Measurements from ENCODE around the gene FAM187B. TPM values are rescaled to one million over a fixed set of nuclear protein-coding genes. Genes with fewer than 3 reads are reported as not detected.
"Not testable (repeated sequence)": the region's sequence is repeated elsewhere in the genome, so short reads cannot be mapped to it uniquely, and the experiment has no call there.

Gene FAM187B
- total and polyA plus RNA-seq, 2 experiments from 2014 or later: not detected

- Histone ChIP-seq H3K4me3 (no peak overlapping the region), H3K9me3 (ENCODE audit: low read depth) (no peaks in the 10 kb centered on the region), H3K27me3 (no peaks in the 10 kb centered on the region), H4K20me1 (ENCODE audit: insufficient read depth, poor library complexity, severe bottlenecking) (no peaks in the 10 kb centered on the region), H2AFZ (no peak overlapping the region), H3K4me1 (ENCODE audit: insufficient read depth) (no peaks in the 10 kb centered on the region), H3K4me2 (no peak overlapping the region), H3K79me2 (no peaks in the 10 kb centered on the region), H3K36me3 (replicated peaks; ENCODE audit: insufficient read depth, low read depth) (no peaks in the 10 kb centered on the region), H3K9me2 (replicated peaks; ENCODE audit: insufficient read depth) (no peaks in the 10 kb centered on the region), H3K27ac (no peak overlapping the region)
- WGBS (ENCODE audit: low lambda C conversion rate, missing lambda C conversion rate): 48% methylated on average over 2 of the region's 2 CpGs
- no peak for DNase-seq (ENCODE audit: low spot score)
- TF ChIP-seq EZH2phosphoT487 (IDR thresholded peaks at IDR 0.05; ENCODE audit: low read depth, severe bottlenecking, unreplicated experiment) (no peak), CTCF (IDR thresholded peaks at IDR 0.05; ENCODE audit: poor library complexity) (no peak), EZH2 (IDR thresholded peaks at IDR 0.05; ENCODE audit: borderline replicate concordance) (no peak)
Measured at GRCh38 chr19:35199481-35199880, 29.1 kb downstream of the FAM187B start.

- not testable (repeated sequence) for H3K79me2 ChIP-seq; H3K27me3 ChIP-seq; H2AFZ ChIP-seq; H3K4me3 ChIP-seq; H3K4me2 ChIP-seq; H3K9me3 ChIP-seq (ENCODE audit: low read depth); H3K36me3 ChIP-seq (replicated peaks; ENCODE audit: insufficient read depth, low read depth); DNase-seq (ENCODE audit: low spot score); H4K20me1 ChIP-seq (ENCODE audit: insufficient read depth, poor library complexity, severe bottlenecking); H3K9me2 ChIP-seq (replicated peaks; ENCODE audit: insufficient read depth); H3K4me1 ChIP-seq (ENCODE audit: insufficient read depth)
- WGBS (ENCODE audit: low lambda C conversion rate, missing lambda C conversion rate): 88% methylated on average over 6 of the region's 6 CpGs
- H3K27ac ChIP-seq: peak overlapping the region; percentile 60
Measured at GRCh38 chr19:35196861-35197260, 31.7 kb downstream of the FAM187B start.

- H3K36me3 ChIP-seq (replicated peaks; ENCODE audit: insufficient read depth, low read depth): no peaks in the 10 kb centered on the region
- DNase-seq (ENCODE audit: low spot score): peak; percentile 32
- no peaks in the 10 kb centered on the region for H3K9me3 ChIP-seq (ENCODE audit: low read depth)
- H3K9me2 ChIP-seq (replicated peaks; ENCODE audit: insufficient read depth): no peaks in the 10 kb centered on the region
- no peak for TF ChIP-seq EZH2 (IDR thresholded peaks at IDR 0.05; ENCODE audit: borderline replicate concordance)
- TF ChIP-seq EZH2phosphoT487 (IDR thresholded peaks at IDR 0.05; ENCODE audit: low read depth, severe bottlenecking, unreplicated experiment): no peak
- TF ChIP-seq CTCF (IDR thresholded peaks at IDR 0.05; ENCODE audit: poor library complexity): no peak
- H4K20me1 ChIP-seq (ENCODE audit: insufficient read depth, poor library complexity, severe bottlenecking): no peaks in the 10 kb centered on the region
- H3K79me2 ChIP-seq: no peaks in the 10 kb centered on the region
- no peak overlapping the region for H3K4me3 ChIP-seq
- 25% methylated on average over 2 of the region's 2 CpGs for whole genome bisulfite sequencing (ENCODE audit: low lambda C conversion rate, missing lambda C conversion rate)
- no peaks in the 10 kb centered on the region for H3K27me3 ChIP-seq
- peak overlapping the region; percentile 60 for H3K27ac ChIP-seq
- no peak overlapping the region for H3K4me2 ChIP-seq
- no peak overlapping the region for H2AFZ ChIP-seq
- H3K4me1 ChIP-seq (ENCODE audit: insufficient read depth): no peaks in the 10 kb centered on the region
Measured at GRCh38 chr19:35195830-35196229, 32.7 kb downstream of the FAM187B start.

GRCh38 chr19:35194012-35194984, 34.2 kb downstream of the FAM187B start:
- H3K36me3 ChIP-seq (replicated peaks; ENCODE audit: insufficient read depth, low read depth): no peaks in the 10 kb centered on the region
- H2AFZ ChIP-seq: no peak overlapping the region
- no peak overlapping the region for H3K4me3 ChIP-seq
- H3K27ac ChIP-seq: no peak overlapping the region
- no peaks in the 10 kb centered on the region for H3K9me3 ChIP-seq (ENCODE audit: low read depth)
- no peaks in the 10 kb centered on the region for H4K20me1 ChIP-seq (ENCODE audit: insufficient read depth, poor library complexity, severe bottlenecking)
- no peaks in the 10 kb centered on the region for H3K9me2 ChIP-seq (replicated peaks; ENCODE audit: insufficient read depth)
- no peaks in the 10 kb centered on the region for H3K27me3 ChIP-seq
- TF ChIP-seq EZH2 (IDR thresholded peaks at IDR 0.05; ENCODE audit: borderline replicate concordance): no peak
- no peak for TF ChIP-seq CTCF (IDR thresholded peaks at IDR 0.05; ENCODE audit: poor library complexity)
- TF ChIP-seq EZH2phosphoT487 (IDR thresholded peaks at IDR 0.05; ENCODE audit: low read depth, severe bottlenecking, unreplicated experiment): no peak
- no peaks in the 10 kb centered on the region for H3K4me1 ChIP-seq (ENCODE audit: insufficient read depth)
- no peak overlapping the region for H3K4me2 ChIP-seq
- DNase-seq (ENCODE audit: low spot score): no peak
- WGBS (ENCODE audit: low lambda C conversion rate, missing lambda C conversion rate): 75% methylated on average over 9 of the region's 9 CpGs
- H3K79me2 ChIP-seq: no peaks in the 10 kb centered on the region

All from hepatocyte (in vitro differentiated cells).